HepG2 (cell line): Measurements from ENCODE around the gene CSN2. TPM values are rescaled to one million over a fixed set of nuclear protein-coding genes. Genes with fewer than 3 reads are reported as not detected.

Experiments
- ATAC-seq: fragments of 200-7000 bp; cut with Tn5 transposase; 3 replicates; pipeline ENCODE4 v1.9.1; 2020; ENCODE audit warnings: mild to moderate bottlenecking, moderate library complexity
- BruUV-seq: library from RNA; stranded (reverse); fragments of 400-500 nt; replicated peaks from 2 replicates; lab custom pipeline; 2021; lab: Mats Ljungman, UMichigan
- CTCF ChIA-PET: fragments of 300-600 bp; formaldehyde crosslinking; extraction: SDS; loops from one replicate; lab custom pipeline; 2021; ENCODE audit warnings: low total read pairs, inconsistent platforms, low intra/inter-chr PET ratio; lab: Yijun Ruan, JAX
- POLR2A ChIA-PET: fragments of 350-600 bp; sonication (Branson Sonifier 250); formaldehyde crosslinking; loops from one replicate; lab custom pipeline; 2020; ENCODE audit warnings: antibody characterized with exemption, inconsistent platforms; lab: Yijun Ruan, JAX
- DNase-seq: peaks from one replicate; pipeline ENCODE4 v3.0.0-alpha.2; 2015; ENCODE audit warnings: low spot score
- FAIRE-seq: peaks from 3 replicates; lab custom pipeline; 2011; peaks lifted over from hg19 to GRCh38; lab: Jason Lieb, UNC
- H2AFZ ChIP-seq: one replicate; pipeline ENCODE4 v1.6.1; 2011; ENCODE audit warnings: low read length, inconsistent platforms
- H3K27ac ChIP-seq: fragments of 300-600 bp; 3 replicates; pipeline ENCODE4 v1.8.0; 2011; ENCODE audit warnings: mixed run types, mild to moderate bottlenecking, mixed read lengths, low read length, inconsistent platforms; ENCODE audit not compliant: insufficient read depth; ENCODE audit errors: extremely low read length
- H3K27me3 ChIP-seq, 2 experiments: fragments of 200-600 bp in 1 of 2; 2 replicates in 1 of 2; 3 replicates in 1 of 2; pipeline versions ENCODE4 v1.6.0 to v1.8.0; 2011; ENCODE audit warnings: low read length in 2 of 2, mild to moderate bottlenecking in 2 of 2, moderate library complexity in 2 of 2, inconsistent platforms in 1 of 2; ENCODE audit not compliant: insufficient read depth in 2 of 2, control insufficient read depth in 1 of 2
- H3K36me3 ChIP-seq, 2 experiments: fragments of 200-600 bp in 1 of 2; replicated peaks in 1 of 2; 2 replicates in 1 of 2; 3 replicates in 1 of 2; pipeline versions ENCODE4 v1.5.1 to v1.8.0; 2011; ENCODE audit warnings: low read length in 2 of 2, inconsistent platforms in 1 of 2; ENCODE audit not compliant: insufficient read depth in 2 of 2, control insufficient read depth in 1 of 2
- H3K4me1 ChIP-seq: 2 replicates; pipeline ENCODE4 v1.5.1; 2012; ENCODE audit warnings: low read length, inconsistent platforms; ENCODE audit not compliant: insufficient read depth
- H3K4me2 ChIP-seq: 2 replicates; pipeline ENCODE4 v1.6.0; 2011; ENCODE audit warnings: low read depth, low read length, inconsistent platforms
- H3K4me3 ChIP-seq, 3 experiments: fragments of 200-600 bp in 1 of 3; sonication (generic), shearing (Covaris generic) in 1 of 3; replicated peaks in 1 of 3; 2 replicates each; pipeline ENCODE4 v1.5.1; 2011 to 2016; ENCODE audit warnings: low read length in 3 of 3, inconsistent platforms in 2 of 3, low read depth in 2 of 3, mild to moderate bottlenecking in 2 of 3, control low read depth in 1 of 3, mixed read lengths in 1 of 3; ENCODE audit not compliant: insufficient read depth in 1 of 3
- H3K79me2 ChIP-seq: one replicate; pipeline ENCODE4 v1.6.1; 2011; ENCODE audit warnings: low read length, inconsistent platforms; ENCODE audit not compliant: insufficient read depth
- H3K9ac ChIP-seq: 2 replicates; pipeline ENCODE4 v1.6.0; 2011; ENCODE audit warnings: mild to moderate bottlenecking, low read depth, low read length, inconsistent platforms; ENCODE audit not compliant: insufficient read depth
- H3K9me3 ChIP-seq: 2 replicates; pipeline ENCODE4 v1.5.1; 2012; ENCODE audit warnings: mild to moderate bottlenecking, low read length
- H4K20me1 ChIP-seq: 2 replicates; pipeline ENCODE4 v1.6.0; 2011; ENCODE audit warnings: inconsistent platforms, mild to moderate bottlenecking, low read length, moderate library complexity; ENCODE audit not compliant: insufficient read depth
- AHDC1 ChIP-seq: sonication (generic); formaldehyde crosslinking; IDR thresholded peaks from 2 replicates; pipeline ENCODE4 v1.5.1; 2020; ENCODE audit warnings: mild to moderate bottlenecking, missing genetic modification reagents, borderline replicate concordance
- FOXC1 ChIP-seq: sonication (generic); formaldehyde crosslinking; IDR thresholded peaks from 2 replicates; pipeline ENCODE4 v1.8.0; 2022; ENCODE audit warnings: mild to moderate bottlenecking, missing genetic modification reagents, borderline replicate concordance
- HDAC2 ChIP-seq: sonication (generic); formaldehyde crosslinking; IDR thresholded peaks from 2 replicates; pipeline ENCODE4 v1.4.0; 2020; ENCODE audit warnings: missing genetic modification reagents
- ISX ChIP-seq: sonication (generic); formaldehyde crosslinking; conservative IDR thresholded peaks from 2 replicates; pipeline ENCODE4 v1.5.0; 2020; ENCODE audit warnings: missing genetic modification reagents
- KLF15 ChIP-seq: sonication (generic); formaldehyde crosslinking; IDR thresholded peaks from 2 replicates; pipeline ENCODE4 v1.8.1; 2023; ENCODE audit warnings: borderline replicate concordance, mild to moderate bottlenecking, inconsistent platforms, missing genetic modification reagents, mixed read lengths
- PLRG1 ChIP-seq: fragments of 450-650 bp; conservative IDR thresholded peaks from 2 replicates; pipeline ENCODE4 v1.6.1; 2016
- TBX3 ChIP-seq: fragments of 450-650 bp; IDR thresholded peaks from 2 replicates; pipeline ENCODE4 v1.6.1; 2017; ENCODE audit warnings: antibody characterized with exemption, mild to moderate bottlenecking, inconsistent platforms, borderline replicate concordance
- TMF1 ChIP-seq: sonication (generic); formaldehyde crosslinking; IDR thresholded peaks from 2 replicates; pipeline ENCODE4 v1.8.1; 2022; ENCODE audit warnings: low read depth, missing genetic modification reagents
- ZMYM2 ChIP-seq: sonication (generic); formaldehyde crosslinking; IDR thresholded peaks from 2 replicates; pipeline ENCODE4 v1.8.0; 2022; ENCODE audit warnings: mild to moderate bottlenecking, missing genetic modification reagents
- ZNF616 ChIP-seq: sonication (generic); formaldehyde crosslinking; IDR thresholded peaks from 2 replicates; pipeline ENCODE4 v1.5.0; 2020; ENCODE audit warnings: low read depth, mild to moderate bottlenecking, missing genetic modification reagents
- ZNF747 ChIP-seq: sonication (generic); formaldehyde crosslinking; IDR thresholded peaks from 2 replicates; pipeline ENCODE4 v1.8.1; 2023; ENCODE audit warnings: missing genetic modification reagents, mild to moderate bottlenecking, borderline replicate concordance
- WGBS: methylation state at CpG from one replicate; pipeline ENCODE4 v1.1.6; 2017; ENCODE audit warnings: low lambda C conversion rate; 5-methylcytosine and 5-hydroxymethylcytosine counted together
- in situ Hi-C: cut with HindIII; loops from 2 replicates; pipeline ENCODE4 v1.10.0; 2017; ENCODE audit warnings: low pct_unique_long_range_greater_than_20kb; ENCODE audit not compliant: extremely low pct_ligation_motif_present
- intact Hi-C: fragments of 100-400 bp; cut with micrococcal nuclease; formaldehyde crosslinking; loops from one replicate; pipeline ENCODE4 v1.10.0; 2022; ENCODE audit not compliant: unreplicated experiment
- polyA plus RNA-seq, 8 experiments: library from polyadenylated mRNA; depleted of rRNA in 3 of 8; stranded (reverse) in 7 of 8; unstranded in 1 of 8; fragments of >200 nt; fragmentation: Illumina TruSeq in 4 of 8; extraction: Trizol in 4 of 8; gene quantifications; 2 replicates each; pipeline versions ENCODE4 v1.2.1 to v1.2.3, GENCODE V29; 2011 to 2016; ENCODE audit warnings: low read depth in 4 of 8, missing spikeins in 1 of 8, mixed read lengths in 1 of 8; ENCODE audit not compliant: insufficient read depth in 1 of 8
- total RNA-seq, 5 experiments: library from RNA; depleted of rRNA; stranded (reverse); fragments of >200 nt; fragmentation: Illumina TruSeq; extraction: Trizol; gene quantifications; 2 replicates each; pipeline ENCODE4 v1.2.3, GENCODE V29; 2016; ENCODE audit warnings: low read depth in 1 of 5
- TF ChIP-seq, protein P1 (sequence below): sonication (generic); formaldehyde crosslinking; IDR thresholded peaks from 2 replicates; pipeline ENCODE4 v1.9.0; 2021; ENCODE audit warnings: missing genetic modification reagents, mild to moderate bottlenecking, borderline replicate concordance
- TF ChIP-seq, protein P2 (sequence below): sonication (generic); formaldehyde crosslinking; conservative IDR thresholded peaks from 2 replicates; pipeline ENCODE4 v1.4.0; 2020; ENCODE audit warnings: mild to moderate bottlenecking, missing genetic modification reagents, moderate library complexity
- TF ChIP-seq, protein P3 (sequence below): IDR thresholded peaks from 2 replicates; pipeline ENCODE4 v1.6.1; 2018; ENCODE audit warnings: missing genetic modification reagents, mild to moderate bottlenecking, missing compliant biosample characterization

Gene CSN2
- total and polyA plus RNA-seq, 2 of the 13 experiments (the other 11 are each of a cell fraction or from before 2014, with no cell fraction given): 0.15 TPM; not detected in 1

- H3K4me2 ChIP-seq: no peak overlapping the region
- no peak overlapping the region for H3K4me3 ChIP-seq
- H3K9ac ChIP-seq: no peak overlapping the region
- CTCF ChIA-PET: no interaction called here
- no peaks in the 10 kb centered on the region for H3K9me3 ChIP-seq
- H3K79me2 ChIP-seq: no peaks in the 10 kb centered on the region
- in situ Hi-C loops: no loop called here
- H2AFZ ChIP-seq: no peak overlapping the region
- no peak overlapping the region for H3K27ac ChIP-seq
- intact Hi-C loops: no loop called here
- no peak for TF ChIP-seq KLF15
- TF ChIP-seq, protein P1, sequence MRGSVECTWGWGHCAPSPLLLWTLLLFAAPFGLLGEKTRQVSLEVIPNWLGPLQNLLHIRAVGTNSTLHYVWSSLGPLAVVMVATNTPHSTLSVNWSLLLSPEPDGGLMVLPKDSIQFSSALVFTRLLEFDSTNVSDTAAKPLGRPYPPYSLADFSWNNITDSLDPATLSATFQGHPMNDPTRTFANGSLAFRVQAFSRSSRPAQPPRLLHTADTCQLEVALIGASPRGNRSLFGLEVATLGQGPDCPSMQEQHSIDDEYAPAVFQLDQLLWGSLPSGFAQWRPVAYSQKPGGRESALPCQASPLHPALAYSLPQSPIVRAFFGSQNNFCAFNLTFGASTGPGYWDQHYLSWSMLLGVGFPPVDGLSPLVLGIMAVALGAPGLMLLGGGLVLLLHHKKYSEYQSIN (CRISPR knock-in tag): no peak
- no peak for TF ChIP-seq ZNF616
- TF ChIP-seq PLRG1: no peak
- TF ChIP-seq AHDC1 (CRISPR knock-in tag): no peak
- TF ChIP-seq, protein P2, sequence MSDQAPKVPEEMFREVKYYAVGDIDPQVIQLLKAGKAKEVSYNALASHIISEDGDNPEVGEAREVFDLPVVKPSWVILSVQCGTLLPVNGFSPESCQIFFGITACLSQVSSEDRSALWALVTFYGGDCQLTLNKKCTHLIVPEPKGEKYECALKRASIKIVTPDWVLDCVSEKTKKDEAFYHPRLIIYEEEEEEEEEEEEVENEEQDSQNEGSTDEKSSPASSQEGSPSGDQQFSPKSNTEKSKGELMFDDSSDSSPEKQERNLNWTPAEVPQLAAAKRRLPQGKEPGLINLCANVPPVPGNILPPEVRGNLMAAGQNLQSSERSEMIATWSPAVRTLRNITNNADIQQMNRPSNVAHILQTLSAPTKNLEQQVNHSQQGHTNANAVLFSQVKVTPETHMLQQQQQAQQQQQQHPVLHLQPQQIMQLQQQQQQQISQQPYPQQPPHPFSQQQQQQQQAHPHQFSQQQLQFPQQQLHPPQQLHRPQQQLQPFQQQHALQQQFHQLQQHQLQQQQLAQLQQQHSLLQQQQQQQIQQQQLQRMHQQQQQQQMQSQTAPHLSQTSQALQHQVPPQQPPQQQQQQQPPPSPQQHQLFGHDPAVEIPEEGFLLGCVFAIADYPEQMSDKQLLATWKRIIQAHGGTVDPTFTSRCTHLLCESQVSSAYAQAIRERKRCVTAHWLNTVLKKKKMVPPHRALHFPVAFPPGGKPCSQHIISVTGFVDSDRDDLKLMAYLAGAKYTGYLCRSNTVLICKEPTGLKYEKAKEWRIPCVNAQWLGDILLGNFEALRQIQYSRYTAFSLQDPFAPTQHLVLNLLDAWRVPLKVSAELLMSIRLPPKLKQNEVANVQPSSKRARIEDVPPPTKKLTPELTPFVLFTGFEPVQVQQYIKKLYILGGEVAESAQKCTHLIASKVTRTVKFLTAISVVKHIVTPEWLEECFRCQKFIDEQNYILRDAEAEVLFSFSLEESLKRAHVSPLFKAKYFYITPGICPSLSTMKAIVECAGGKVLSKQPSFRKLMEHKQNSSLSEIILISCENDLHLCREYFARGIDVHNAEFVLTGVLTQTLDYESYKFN (CRISPR knock-in tag): no peak
- TF ChIP-seq, protein P3, sequence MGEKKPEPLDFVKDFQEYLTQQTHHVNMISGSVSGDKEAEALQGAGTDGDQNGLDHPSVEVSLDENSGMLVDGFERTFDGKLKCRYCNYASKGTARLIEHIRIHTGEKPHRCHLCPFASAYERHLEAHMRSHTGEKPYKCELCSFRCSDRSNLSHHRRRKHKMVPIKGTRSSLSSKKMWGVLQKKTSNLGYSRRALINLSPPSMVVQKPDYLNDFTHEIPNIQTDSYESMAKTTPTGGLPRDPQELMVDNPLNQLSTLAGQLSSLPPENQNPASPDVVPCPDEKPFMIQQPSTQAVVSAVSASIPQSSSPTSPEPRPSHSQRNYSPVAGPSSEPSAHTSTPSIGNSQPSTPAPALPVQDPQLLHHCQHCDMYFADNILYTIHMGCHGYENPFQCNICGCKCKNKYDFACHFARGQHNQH (CRISPR knock-in tag): no peak
- TF ChIP-seq TBX3: no peak
- TF ChIP-seq FOXC1 (CRISPR knock-in tag): no peak
- no peak for TF ChIP-seq ZMYM2 (CRISPR knock-in tag)
- no peak for TF ChIP-seq ISX (CRISPR knock-in tag)
- TF ChIP-seq ZNF747 (CRISPR knock-in tag): no peak
- TF ChIP-seq TMF1 (CRISPR knock-in tag): no peak
- no peak for TF ChIP-seq HDAC2 (CRISPR knock-in tag)
- TF ChIP-seq, all 625 proteins: peak for 0
- no TSS peak for BruUV-seq
- ATAC-seq (no peak), FAIRE-seq (no peak), DNase-seq (no peak)
- Histone ChIP-seq H3K36me3 (no peaks in the 10 kb centered on the region), H4K20me1 (no peaks in the 10 kb centered on the region), H3K4me1 (peaks cover 10% of the 10 kb centered on the region), H3K27me3 (no peaks in the 10 kb centered on the region)
- POLR2A ChIA-PET: no interaction called here
- WGBS: 51% methylated on average over 1 of the region's 1 CpG
Measured at GRCh38 chr4:69974631-69975030, 9.1 kb upstream of the CSN2 start.
